BE2C (cell line): ENCODE measurements around the gene EIF2S1.
A peak's percentile ranks its signal among the peaks of the same experiment; 100 is the strongest.
"Not testable (repeated sequence)": the region's sequence is repeated elsewhere in the genome, so short reads cannot be mapped to it uniquely, and the experiment has no call there.

Experiments used
- DNase-seq: peaks from one replicate; pipeline ENCODE4 v3.0.0-alpha.2; 2020
- H3K27me3 ChIP-seq: fragments of 250-450 bp; sonication (Bioruptor Pico); 2 replicates; pipeline ENCODE4 v1.5.1; 2020; ENCODE audit warnings: mild to moderate bottlenecking
- H3K36me3 ChIP-seq: fragments of 250-450 bp; sonication (Bioruptor Pico); 2 replicates; pipeline ENCODE4 v1.5.1; 2020; ENCODE audit warnings: mild to moderate bottlenecking
- H3K4me1 ChIP-seq: fragments of 250-450 bp; sonication (Bioruptor Pico); 2 replicates; pipeline ENCODE4 v1.5.1; 2020
- H3K4me3 ChIP-seq: 2 replicates; pipeline ENCODE4 v1.5.1; 2011; ENCODE audit warnings: low read depth, low read length
- H3K9me3 ChIP-seq: fragments of 250-450 bp; sonication (Bioruptor Pico); 2 replicates; pipeline ENCODE4 v1.5.1; 2020
- TF ChIP-seq, protein P1 (sequence below): IDR thresholded peaks from 2 replicates; pipeline ENCODE4 v1.5.1; 2012; ENCODE audit warnings: mild to moderate bottlenecking, low read depth, low read length

The EIF2S1 gene

GRCh38 chr14:67410313-67410712, 50.2 kb downstream of the EIF2S1 start:
- no peak for DNase-seq
- H3K4me3 ChIP-seq = no peak overlapping the region

DNA sequence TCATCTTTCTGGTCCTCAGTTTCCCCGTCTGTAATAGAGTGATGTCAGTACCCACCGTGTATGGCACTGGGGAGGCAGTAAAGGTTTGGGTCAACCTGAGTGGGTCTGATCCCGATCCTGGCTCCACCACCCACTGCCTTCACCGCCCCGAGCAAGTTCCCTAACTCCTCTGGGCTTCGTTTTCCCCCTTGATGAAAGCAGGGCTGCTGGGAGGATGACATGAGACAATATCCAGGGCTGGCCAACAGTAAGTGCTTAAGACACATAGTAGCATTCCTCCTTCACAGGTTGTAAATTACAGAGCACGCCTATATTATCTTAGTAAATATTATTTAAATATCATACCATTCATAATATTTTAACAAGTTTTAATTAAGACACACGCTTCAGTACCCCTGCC, 51.2 kb downstream of the EIF2S1 start:
- TF ChIP-seq, protein P1, sequence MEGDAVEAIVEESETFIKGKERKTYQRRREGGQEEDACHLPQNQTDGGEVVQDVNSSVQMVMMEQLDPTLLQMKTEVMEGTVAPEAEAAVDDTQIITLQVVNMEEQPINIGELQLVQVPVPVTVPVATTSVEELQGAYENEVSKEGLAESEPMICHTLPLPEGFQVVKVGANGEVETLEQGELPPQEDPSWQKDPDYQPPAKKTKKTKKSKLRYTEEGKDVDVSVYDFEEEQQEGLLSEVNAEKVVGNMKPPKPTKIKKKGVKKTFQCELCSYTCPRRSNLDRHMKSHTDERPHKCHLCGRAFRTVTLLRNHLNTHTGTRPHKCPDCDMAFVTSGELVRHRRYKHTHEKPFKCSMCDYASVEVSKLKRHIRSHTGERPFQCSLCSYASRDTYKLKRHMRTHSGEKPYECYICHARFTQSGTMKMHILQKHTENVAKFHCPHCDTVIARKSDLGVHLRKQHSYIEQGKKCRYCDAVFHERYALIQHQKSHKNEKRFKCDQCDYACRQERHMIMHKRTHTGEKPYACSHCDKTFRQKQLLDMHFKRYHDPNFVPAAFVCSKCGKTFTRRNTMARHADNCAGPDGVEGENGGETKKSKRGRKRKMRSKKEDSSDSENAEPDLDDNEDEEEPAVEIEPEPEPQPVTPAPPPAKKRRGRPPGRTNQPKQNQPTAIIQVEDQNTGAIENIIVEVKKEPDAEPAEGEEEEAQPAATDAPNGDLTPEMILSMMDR = no peak
- H3K4me3 ChIP-seq = no peak overlapping the region
- H3K36me3 ChIP-seq = no peaks in the 10 kb centered on the region
- peaks cover 14% of the 10 kb centered on the region for H3K27me3 ChIP-seq
- H3K9me3 ChIP-seq = no peaks in the 10 kb centered on the region
- no peaks in the 10 kb centered on the region for H3K4me1 ChIP-seq
- DNase-seq = no peak

More at GRCh38 chr14:67410313-67410712, 50.2 kb downstream of the EIF2S1 start:
- no peaks in the 10 kb centered on the region for H3K9me3 ChIP-seq
- TF ChIP-seq, protein P1 = no peak
- H3K36me3 ChIP-seq = no peaks in the 10 kb centered on the region
- H3K4me1 ChIP-seq = no peaks in the 10 kb centered on the region
- H3K27me3 ChIP-seq = peaks cover 14% of the 10 kb centered on the region

GRCh38 chr14:67411820-67412421, 51.8 kb downstream of the EIF2S1 start, which contains the start of gene PLEK2:
PLEK2 (minus strand) TSS chr14:67412165; CDS start chr14:67412059, 106 bp downstream.
- Histone ChIP-seq H3K27me3 (peaks cover 14% of the 10 kb centered on the region), H3K9me3 (no peaks in the 10 kb centered on the region), H3K4me1 (no peaks in the 10 kb centered on the region), H3K4me3 (peak within 1 kb of the TSS; percentile 14; the same call in 1 of the 2 replicates), H3K36me3 (no peaks in the 10 kb centered on the region)
- DNase-seq = peak; percentile 22
- TF ChIP-seq, protein P1 = no peak

DNA sequence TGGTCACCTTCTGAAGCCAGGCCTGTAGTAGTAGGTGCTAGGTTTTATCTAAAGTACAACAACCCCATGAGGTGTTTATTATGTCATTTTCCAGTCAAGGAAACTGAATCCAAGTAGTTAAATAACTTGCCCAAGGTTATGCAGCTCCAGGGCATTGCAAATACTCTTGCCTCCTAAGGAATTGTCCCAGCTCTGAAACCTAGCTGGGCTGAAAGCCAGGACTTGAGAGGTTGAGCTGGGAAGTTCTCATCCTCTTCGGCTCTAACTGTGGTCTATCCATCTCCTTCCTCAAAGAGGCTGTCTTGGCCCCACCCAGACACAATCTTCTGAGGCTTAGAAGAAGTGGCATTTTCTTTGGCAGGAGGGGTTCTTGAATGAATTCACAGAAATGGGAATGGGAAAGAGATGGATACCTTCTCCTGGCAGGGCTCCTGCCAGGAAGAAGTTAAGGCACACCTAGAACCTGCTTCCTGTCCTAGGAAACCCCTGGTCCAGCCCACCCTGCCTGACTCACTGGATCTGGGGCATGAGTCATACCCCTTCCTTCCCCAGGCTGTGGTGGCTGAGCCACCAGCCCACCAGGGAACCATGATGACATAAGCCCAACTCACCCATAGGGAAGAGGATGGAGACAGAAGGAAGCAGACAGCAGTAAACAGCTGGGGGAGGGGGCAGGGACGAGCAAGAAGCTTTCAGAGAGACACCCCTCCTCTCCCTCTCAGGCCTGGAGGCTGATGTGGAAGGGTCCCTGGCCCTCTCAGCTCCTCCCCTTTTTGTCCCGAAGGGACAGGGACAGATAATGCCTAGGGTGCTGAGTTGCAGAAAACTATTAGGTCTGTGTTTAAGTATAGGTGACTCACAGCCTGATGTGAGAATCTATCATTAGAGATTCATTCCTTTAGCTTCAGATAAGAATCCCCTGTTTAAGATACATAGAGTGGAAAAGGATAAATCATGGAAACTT, 54.0 kb downstream of the EIF2S1 start:
- peak; percentile 49 for DNase-seq
- H3K4me3 ChIP-seq = no peak overlapping the region

DNA sequence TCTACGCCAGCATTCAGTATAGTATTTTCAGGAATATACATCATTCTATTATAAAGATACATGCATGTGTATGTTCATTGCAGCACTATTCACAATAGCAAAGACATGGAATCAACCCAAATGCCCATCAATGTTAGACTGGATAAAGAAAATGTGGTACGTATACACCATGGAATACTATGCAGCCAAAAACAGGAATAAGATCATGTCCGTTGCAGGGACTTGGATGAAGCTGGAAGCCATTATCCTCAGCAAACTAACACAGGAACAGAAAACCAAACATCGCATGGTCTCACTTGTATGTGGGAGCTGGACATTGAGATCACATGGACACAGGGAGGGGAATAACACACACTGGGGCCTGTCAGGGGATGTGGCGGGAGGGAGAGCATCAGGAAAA, 55.5 kb downstream of the EIF2S1 start:
- not testable (repeated sequence) for H3K9me3 ChIP-seq, H3K4me3 ChIP-seq, H3K4me1 ChIP-seq

More for the DNA sequence above, 54.0 kb downstream of the EIF2S1 start:
- Histone ChIP-seq H3K9me3 (no peaks in the 10 kb centered on the region), H3K27me3 (peaks cover 14% of the 10 kb centered on the region), H3K36me3 (no peaks in the 10 kb centered on the region), H3K4me1 (no peaks in the 10 kb centered on the region)
- TF ChIP-seq, protein P1 = no peak

DNA sequence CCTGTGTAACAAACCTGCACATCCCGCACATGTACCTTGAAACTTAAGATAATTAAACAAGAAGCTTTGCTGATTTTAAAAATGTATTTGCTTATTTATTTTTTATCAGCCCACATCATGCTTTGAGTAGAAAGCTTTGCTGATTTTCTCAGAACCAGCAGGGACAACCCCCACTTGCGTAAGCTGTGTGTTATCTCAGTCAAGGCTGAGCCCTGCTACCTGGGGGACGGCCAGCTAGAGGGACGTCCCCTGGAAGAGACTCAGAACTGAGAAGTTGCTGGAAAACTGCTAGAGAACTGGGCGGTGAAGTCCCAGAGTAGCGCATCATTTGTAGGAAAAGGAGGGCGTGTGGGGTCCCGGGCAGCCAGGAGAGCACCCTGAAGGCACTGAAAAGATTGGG, 56.0 kb downstream of the EIF2S1 start:
- no peaks in the 10 kb centered on the region for H3K9me3 ChIP-seq
- H3K4me3 ChIP-seq = no peak overlapping the region
- no peaks in the 10 kb centered on the region for H3K36me3 ChIP-seq
- DNase-seq = no peak
- H3K4me1 ChIP-seq = no peaks in the 10 kb centered on the region
- H3K27me3 ChIP-seq = peaks cover 14% of the 10 kb centered on the region
- TF ChIP-seq, protein P1 = no peak

More for the DNA sequence above, 55.5 kb downstream of the EIF2S1 start:
- peaks cover 14% of the 10 kb centered on the region for H3K27me3 ChIP-seq
- not testable (repeated sequence) for H3K36me3 ChIP-seq, DNase-seq
